Astrocyte of the cerebellum (primary cell): ENCODE measurements around the gene CPED1.

ENCODE experiments used
- DNase-seq: peaks from one replicate; pipeline ENCODE4 v3.0.0-alpha.2; 2011; ENCODE audit warnings: low read depth
- H3K4me3 ChIP-seq: 2 replicates; pipeline ENCODE4 v1.5.1; 2011; ENCODE audit warnings: mild to moderate bottlenecking, low read depth, low read length, moderate library complexity
- in situ Hi-C: cut with HindIII; loops from 2 replicates; pipeline ENCODE4 v1.10.0; 2017; ENCODE audit warnings: low sequenced_read_pairs
- TF ChIP-seq, protein P1 (sequence below): IDR thresholded peaks from 2 replicates; pipeline ENCODE4 v1.5.1; 2012; ENCODE audit warnings: low read length, low read depth, moderate library complexity, mild to moderate bottlenecking; ENCODE audit errors: missing control alignments

Gene CPED1

DNA sequence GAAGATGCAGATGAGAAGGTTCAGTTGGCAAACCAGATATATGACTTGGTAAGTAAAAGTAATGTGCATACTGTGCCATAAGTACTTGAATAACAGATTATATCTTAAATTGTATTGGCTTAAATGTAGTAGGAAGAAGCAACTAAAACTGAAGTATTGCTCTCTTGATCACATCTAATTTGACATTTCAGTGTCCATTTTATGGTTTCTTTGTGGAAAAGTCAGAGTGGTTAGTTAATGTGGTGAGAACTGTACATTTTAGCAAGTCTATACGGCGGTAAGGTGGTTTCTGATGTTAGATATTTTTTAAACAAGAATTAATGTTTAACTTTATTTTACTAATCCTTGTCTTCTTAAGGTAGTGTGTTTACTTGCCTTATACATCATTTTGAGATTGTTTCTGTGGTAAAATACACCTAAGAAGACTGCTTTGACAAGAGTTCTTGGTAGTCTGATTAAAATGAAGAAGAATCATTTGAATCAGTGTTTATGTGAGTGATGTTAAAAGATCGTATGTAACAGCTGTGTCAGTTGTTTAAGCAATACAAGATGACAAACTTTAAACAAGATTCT, 32.8 kb upstream of the CPED1 start:
- in situ Hi-C loops = no loop called here

DNA sequence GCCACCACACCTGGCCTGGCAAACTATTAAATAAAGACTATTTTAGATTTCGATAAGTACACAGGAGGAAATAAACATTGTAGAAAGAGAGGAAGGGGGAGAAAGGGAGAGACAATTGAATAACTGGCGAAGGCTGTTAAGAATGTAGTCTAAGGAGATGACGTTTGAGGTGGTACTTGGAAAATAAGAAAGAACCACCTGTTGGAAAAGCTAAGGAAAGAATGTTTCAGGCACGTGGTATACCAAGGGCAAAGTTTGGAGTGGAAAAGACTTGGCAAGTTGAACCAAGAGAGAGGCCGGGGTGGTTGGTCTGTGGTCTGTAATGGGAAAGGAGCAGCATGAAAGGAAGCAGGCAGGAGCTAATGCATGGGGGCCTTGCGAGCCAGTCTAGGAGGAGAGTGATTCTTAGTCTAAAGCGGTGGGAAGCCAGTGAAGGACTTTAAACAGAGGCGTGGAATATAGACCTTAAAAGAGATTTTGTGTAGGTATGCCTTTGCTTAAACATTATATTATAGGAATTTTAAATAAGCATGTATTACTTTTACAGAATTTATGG, 28.5 kb upstream of the CPED1 start:
- TF ChIP-seq, protein P1, sequence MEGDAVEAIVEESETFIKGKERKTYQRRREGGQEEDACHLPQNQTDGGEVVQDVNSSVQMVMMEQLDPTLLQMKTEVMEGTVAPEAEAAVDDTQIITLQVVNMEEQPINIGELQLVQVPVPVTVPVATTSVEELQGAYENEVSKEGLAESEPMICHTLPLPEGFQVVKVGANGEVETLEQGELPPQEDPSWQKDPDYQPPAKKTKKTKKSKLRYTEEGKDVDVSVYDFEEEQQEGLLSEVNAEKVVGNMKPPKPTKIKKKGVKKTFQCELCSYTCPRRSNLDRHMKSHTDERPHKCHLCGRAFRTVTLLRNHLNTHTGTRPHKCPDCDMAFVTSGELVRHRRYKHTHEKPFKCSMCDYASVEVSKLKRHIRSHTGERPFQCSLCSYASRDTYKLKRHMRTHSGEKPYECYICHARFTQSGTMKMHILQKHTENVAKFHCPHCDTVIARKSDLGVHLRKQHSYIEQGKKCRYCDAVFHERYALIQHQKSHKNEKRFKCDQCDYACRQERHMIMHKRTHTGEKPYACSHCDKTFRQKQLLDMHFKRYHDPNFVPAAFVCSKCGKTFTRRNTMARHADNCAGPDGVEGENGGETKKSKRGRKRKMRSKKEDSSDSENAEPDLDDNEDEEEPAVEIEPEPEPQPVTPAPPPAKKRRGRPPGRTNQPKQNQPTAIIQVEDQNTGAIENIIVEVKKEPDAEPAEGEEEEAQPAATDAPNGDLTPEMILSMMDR = no peak
- in situ Hi-C loops = no loop called here
- DNase-seq = no peak
- H3K4me3 ChIP-seq = no peak overlapping the region

More for the DNA sequence above, 32.8 kb upstream of the CPED1 start:
- H3K4me3 ChIP-seq = no peak overlapping the region
- TF ChIP-seq, protein P1 = no peak
- no peak for DNase-seq

DNA sequence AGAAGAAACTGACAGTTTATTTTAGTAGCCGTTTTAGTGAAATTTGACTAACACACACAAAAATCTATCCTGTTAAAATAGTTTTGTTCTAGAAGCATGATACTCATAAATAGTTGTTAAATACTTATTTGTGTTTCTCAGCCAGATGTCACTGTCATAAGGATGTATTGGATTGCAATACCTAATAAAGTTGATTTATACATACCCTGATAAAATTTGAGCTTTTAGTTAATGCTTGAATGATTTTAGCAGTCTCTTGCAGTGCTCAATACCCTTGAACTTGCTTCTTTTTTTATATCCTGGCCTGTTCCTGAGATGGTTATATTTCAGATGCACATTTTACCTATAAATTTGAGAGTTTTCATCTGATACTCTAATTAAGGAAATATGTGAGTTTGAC, 27.8 kb upstream of the CPED1 start:
- no peak overlapping the region for H3K4me3 ChIP-seq
- no peak for DNase-seq
- TF ChIP-seq, protein P1 = no peak
- in situ Hi-C loops = no loop called here

DNA sequence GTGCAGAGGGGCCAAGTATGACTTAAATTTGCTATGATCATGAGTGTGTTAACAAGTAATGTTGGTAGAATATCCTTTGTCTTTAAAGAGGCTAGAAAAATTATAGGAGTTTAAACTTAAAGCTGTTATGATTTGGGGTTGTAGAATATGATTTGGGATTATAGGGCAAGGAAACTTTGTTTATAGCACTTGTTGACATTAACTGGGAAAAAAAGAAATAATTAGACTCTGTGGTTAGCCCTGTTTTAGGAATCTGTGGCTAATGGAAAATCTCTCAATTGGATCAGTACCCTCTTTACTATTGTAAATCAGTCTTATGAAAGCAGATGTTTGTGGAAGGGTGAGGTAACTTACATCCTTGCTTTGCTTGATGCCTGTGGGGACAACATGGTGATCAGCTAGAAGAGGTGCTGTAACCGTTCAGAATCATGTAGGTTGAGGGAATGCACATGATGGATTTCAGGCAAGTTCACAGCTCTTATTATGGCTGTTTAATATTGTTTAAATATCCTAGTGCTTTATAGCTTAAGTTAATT, 26.8 kb upstream of the CPED1 start:
- H3K4me3 ChIP-seq = no peak overlapping the region
- no peak for DNase-seq
- TF ChIP-seq, protein P1 = no peak
- in situ Hi-C loops = no loop called here

DNA sequence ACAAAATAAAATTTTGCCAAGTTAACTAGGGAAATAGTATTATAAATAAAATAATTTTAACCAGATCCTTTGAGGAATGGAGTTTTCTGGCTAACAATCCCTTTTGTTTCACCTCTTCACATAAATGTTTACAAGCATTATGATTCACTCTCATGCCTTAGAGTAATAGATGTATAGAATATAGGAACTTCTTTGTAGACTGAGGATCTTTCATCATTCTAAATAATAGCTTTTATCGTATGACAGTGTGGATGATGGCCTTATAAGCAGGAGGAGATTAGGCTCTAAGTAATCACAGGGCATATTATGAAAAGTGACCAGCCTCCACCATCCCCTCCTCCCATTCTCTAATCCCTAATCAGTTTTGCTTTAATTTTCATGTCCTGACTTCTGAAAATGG, 24.4 kb upstream of the CPED1 start:
- no peak overlapping the region for H3K4me3 ChIP-seq
- no peak for DNase-seq
- TF ChIP-seq, protein P1 = no peak
- in situ Hi-C loops = no loop called here

DNA sequence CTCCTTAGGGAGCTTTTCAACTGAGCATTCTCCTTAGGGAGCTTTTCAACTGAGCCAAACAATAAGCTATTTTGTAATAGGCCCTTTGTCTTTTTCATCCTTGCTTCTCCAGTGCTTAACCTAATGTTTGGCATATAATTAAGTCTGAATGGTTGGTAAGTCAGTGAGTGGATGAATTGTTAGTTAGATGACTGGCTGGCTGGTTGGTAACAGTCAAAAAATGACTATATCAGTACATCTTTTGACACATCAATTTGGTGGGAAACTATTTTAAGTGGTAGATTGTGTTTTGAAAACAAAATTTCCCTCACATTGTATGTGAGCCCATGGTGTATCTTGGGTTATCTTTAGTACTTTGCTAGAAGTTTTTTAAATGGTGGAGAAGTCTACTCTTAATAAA, 21.6 kb upstream of the CPED1 start:
- DNase-seq = no peak
- no peak overlapping the region for H3K4me3 ChIP-seq
- TF ChIP-seq, protein P1 = no peak
- in situ Hi-C loops = no loop called here
